Endodermal cell (in vitro differentiated cells): ENCODE measurements around the gene TGFB2. TPM values are rescaled to one million over a fixed set of nuclear protein-coding genes. Genes with fewer than 3 reads are reported as not detected.

Experiments used
- DNase-seq: peaks from one replicate; pipeline ENCODE4 v3.0.0-alpha.2; 2017
- H3K27ac ChIP-seq: 2 replicates; pipeline ENCODE4 v1.5.1; 2013; ENCODE audit warnings: mild to moderate bottlenecking, low read depth, low read length, moderate library complexity
- H3K27me3 ChIP-seq: 2 replicates; pipeline ENCODE4 v1.6.1; 2013; ENCODE audit warnings: mild to moderate bottlenecking, low read length, moderate library complexity; ENCODE audit not compliant: insufficient read depth, control insufficient read depth, poor library complexity, severe bottlenecking
- H3K36me3 ChIP-seq: 2 replicates; pipeline ENCODE4 v1.7.0; 2013; ENCODE audit warnings: mild to moderate bottlenecking, low read length, moderate library complexity; ENCODE audit not compliant: control insufficient read depth, insufficient read depth
- H3K4me1 ChIP-seq: one replicate; pipeline ENCODE4 v1.7.0; 2013; ENCODE audit warnings: low read length; ENCODE audit not compliant: control insufficient read depth, insufficient read depth
- H3K4me3 ChIP-seq: 2 replicates; pipeline ENCODE4 v1.5.1; 2013; ENCODE audit warnings: mild to moderate bottlenecking, low read length, moderate library complexity
- H3K9ac ChIP-seq: 2 replicates; pipeline ENCODE4 v1.6.1; 2013; ENCODE audit warnings: mild to moderate bottlenecking, low read length, moderate library complexity; ENCODE audit not compliant: poor library complexity, severe bottlenecking; ENCODE audit errors: extremely low read depth
- H3K9me3 ChIP-seq: 2 replicates; pipeline ENCODE4 v1.6.1; 2013; ENCODE audit warnings: mild to moderate bottlenecking, low read length, moderate library complexity; ENCODE audit not compliant: control insufficient read depth
- H3K27ac Mint-ChIP-seq: 2 replicates; pipeline ENCODE4 v1.8.0; 2020; ENCODE audit warnings: mixed read lengths
- H3K27me3 Mint-ChIP-seq: 2 replicates; pipeline ENCODE4 v1.8.0; 2021; ENCODE audit warnings: mild to moderate bottlenecking, mixed read lengths; ENCODE audit not compliant: insufficient read depth
- H3K36me3 Mint-ChIP-seq: 2 replicates; pipeline ENCODE4 v1.8.0; 2020; ENCODE audit warnings: low read depth, mixed read lengths
- H3K4me1 Mint-ChIP-seq: 2 replicates; pipeline ENCODE4 v1.8.0; 2020; ENCODE audit warnings: mixed read lengths
- H3K4me3 Mint-ChIP-seq: 2 replicates; pipeline ENCODE4 v1.8.0; 2020; ENCODE audit warnings: mild to moderate bottlenecking, moderate library complexity, mixed read lengths
- H3K9me3 Mint-ChIP-seq: 2 replicates; pipeline ENCODE4 v1.8.0; 2020; ENCODE audit warnings: mild to moderate bottlenecking, mixed read lengths
- WGBS, 2 experiments: methylation state at CpG; one replicate each; pipeline versions ENCODE4 v1.1.5 to v1.1.7; 2013; ENCODE audit warnings: missing lambda C conversion rate in 2 of 2, mixed read lengths in 1 of 2; ENCODE audit not compliant: insufficient coverage in 1 of 2, insufficient read length in 1 of 2; 5-methylcytosine and 5-hydroxymethylcytosine counted together
- total RNA-seq, 2 donors: library from RNA; stranded (reverse); fragmentation: NEBNext Ultra II Directional in 1 of 2; extraction: Animal tissue kit (Norgen Biotek cat#: 25700) in 1 of 2; gene quantifications; 2 replicates in 1 of 2; 3 replicates in 1 of 2; pipeline ENCODE4 v1.2.1, GENCODE V29; 2021
- TF ChIP-seq, protein P1 (sequence below): fragments of 200-600 bp; sonication (generic); conservative IDR thresholded peaks from 2 replicates; pipeline ENCODE4 v1.5.0; 2021; ENCODE audit warnings: antibody characterized with exemption, mild to moderate bottlenecking

Gene TGFB2
- total RNA-seq, 2 donors from 2014 or later, result 0.11 to 1.2 TPM

DNA sequence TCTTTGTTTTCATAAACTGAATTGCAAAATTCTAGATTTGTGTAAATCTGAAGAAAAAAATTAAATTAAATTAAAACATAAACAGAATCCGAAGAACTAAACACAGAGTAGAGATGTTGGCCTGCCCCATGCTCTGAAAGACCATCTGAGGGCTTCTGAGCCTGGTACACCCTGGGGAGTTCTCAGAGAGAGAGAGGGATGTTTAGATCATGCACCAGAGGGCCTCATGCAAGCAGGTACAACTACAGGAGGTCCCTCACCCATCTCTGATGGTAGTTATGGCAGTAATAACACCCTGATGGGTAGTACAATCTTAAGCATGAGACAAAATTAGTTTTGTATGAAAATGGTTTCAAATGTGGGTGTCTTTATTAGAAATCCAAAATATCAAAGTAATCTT lies 127.7 kb downstream of the TGFB2 start:
- Histone ChIP-seq H3K27ac (no peak overlapping the region), H3K36me3 (no peaks in the 10 kb centered on the region), H3K9me3 (no peaks in the 10 kb centered on the region), H3K9ac (no peak overlapping the region), H3K27me3 (no peaks in the 10 kb centered on the region), H3K4me1 (peaks cover 2% of the 10 kb centered on the region), H3K4me3 (no peak overlapping the region)
- no peaks in the 10 kb centered on the region for H3K9me3 Mint-ChIP-seq
- no peak for DNase-seq
- H3K27ac Mint-ChIP-seq, result no peak overlapping the region
- no peak overlapping the region for H3K4me3 Mint-ChIP-seq
- H3K4me1 Mint-ChIP-seq, result peaks cover 3% of the 10 kb centered on the region
- TF ChIP-seq, protein P1, sequence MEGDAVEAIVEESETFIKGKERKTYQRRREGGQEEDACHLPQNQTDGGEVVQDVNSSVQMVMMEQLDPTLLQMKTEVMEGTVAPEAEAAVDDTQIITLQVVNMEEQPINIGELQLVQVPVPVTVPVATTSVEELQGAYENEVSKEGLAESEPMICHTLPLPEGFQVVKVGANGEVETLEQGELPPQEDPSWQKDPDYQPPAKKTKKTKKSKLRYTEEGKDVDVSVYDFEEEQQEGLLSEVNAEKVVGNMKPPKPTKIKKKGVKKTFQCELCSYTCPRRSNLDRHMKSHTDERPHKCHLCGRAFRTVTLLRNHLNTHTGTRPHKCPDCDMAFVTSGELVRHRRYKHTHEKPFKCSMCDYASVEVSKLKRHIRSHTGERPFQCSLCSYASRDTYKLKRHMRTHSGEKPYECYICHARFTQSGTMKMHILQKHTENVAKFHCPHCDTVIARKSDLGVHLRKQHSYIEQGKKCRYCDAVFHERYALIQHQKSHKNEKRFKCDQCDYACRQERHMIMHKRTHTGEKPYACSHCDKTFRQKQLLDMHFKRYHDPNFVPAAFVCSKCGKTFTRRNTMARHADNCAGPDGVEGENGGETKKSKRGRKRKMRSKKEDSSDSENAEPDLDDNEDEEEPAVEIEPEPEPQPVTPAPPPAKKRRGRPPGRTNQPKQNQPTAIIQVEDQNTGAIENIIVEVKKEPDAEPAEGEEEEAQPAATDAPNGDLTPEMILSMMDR, result no peak
- 81 to 100% methylated on average over 1 of the region's 1 CpG for WGBS, 2 experiments
- no peaks in the 10 kb centered on the region for H3K36me3 Mint-ChIP-seq
- no peaks in the 10 kb centered on the region for H3K27me3 Mint-ChIP-seq

DNA sequence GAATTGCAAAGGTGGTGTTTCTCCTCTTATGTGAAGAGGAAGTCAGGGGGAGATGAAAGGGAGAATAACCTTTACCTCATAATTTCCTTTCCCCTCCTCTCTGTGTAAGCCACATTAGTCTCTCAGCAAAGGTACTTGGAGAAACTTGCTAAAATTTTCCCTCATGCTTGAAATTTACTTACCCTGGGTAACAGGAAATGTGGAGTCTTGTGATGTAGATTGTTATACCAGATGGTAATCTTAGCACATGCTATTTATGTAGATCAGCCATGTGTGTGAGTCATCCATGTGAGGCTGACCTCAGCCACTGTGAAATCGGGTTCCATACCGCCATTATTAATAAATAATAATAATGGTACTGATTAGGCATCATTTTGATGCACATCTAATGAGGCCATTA lies 128.4 kb downstream of the TGFB2 start:
- peaks cover 2% of the 10 kb centered on the region for H3K4me1 ChIP-seq
- H3K27me3 Mint-ChIP-seq, result no peaks in the 10 kb centered on the region
- no peaks in the 10 kb centered on the region for H3K36me3 ChIP-seq
- H3K9me3 ChIP-seq, result no peaks in the 10 kb centered on the region
- H3K4me3 Mint-ChIP-seq, result no peak overlapping the region
- H3K27ac ChIP-seq, result no peak overlapping the region
- H3K27ac Mint-ChIP-seq, result no peak overlapping the region
- no peaks in the 10 kb centered on the region for H3K36me3 Mint-ChIP-seq
- H3K27me3 ChIP-seq, result no peaks in the 10 kb centered on the region
- WGBS, 2 experiments, result 83% methylated on average over 1 of the region's 2 CpGs; no CpG with 5 or more reads in 1 of the 2 experiments
- TF ChIP-seq, protein P1, result no peak
- no peak overlapping the region for H3K4me3 ChIP-seq
- no peaks in the 10 kb centered on the region for H3K9me3 Mint-ChIP-seq
- no peak for DNase-seq
- no peak overlapping the region for H3K9ac ChIP-seq
- H3K4me1 Mint-ChIP-seq, result peaks cover 3% of the 10 kb centered on the region

DNA sequence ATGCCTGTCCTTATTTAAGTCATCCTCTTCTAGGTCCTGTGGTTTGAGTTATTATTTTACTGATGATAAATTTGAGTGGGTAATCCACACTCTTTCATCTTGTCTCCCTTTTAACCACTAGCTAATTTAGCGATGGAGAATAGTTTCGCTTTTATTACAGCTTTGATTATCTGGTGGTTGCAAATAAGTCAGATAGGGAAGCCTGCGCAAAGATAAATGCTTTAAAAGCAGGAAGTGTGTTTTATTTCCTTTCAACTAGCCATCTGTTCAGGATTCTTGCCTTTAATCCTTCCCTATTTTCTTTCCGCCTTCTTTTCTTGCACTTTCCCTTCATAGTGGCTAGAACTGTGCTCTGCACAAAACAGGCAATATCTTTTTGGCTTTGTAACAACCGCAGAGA lies 129.0 kb downstream of the TGFB2 start:
- Mint-ChIP-seq H3K36me3 (no peaks in the 10 kb centered on the region), H3K9me3 (no peaks in the 10 kb centered on the region), H3K27me3 (no peaks in the 10 kb centered on the region), H3K4me3 (no peak overlapping the region), H3K4me1 (peaks cover 3% of the 10 kb centered on the region), H3K27ac (no peak overlapping the region)
- H3K9ac ChIP-seq, result no peak overlapping the region
- 87 to 100% methylated on average over 2 to 5 of the region's 5 CpGs for WGBS, 2 experiments
- no peak overlapping the region for H3K27ac ChIP-seq
- peaks cover 2% of the 10 kb centered on the region for H3K4me1 ChIP-seq
- no peak for DNase-seq
- H3K36me3 ChIP-seq, result no peaks in the 10 kb centered on the region
- no peak overlapping the region for H3K4me3 ChIP-seq
- no peaks in the 10 kb centered on the region for H3K27me3 ChIP-seq
- TF ChIP-seq, protein P1, result no peak
- no peaks in the 10 kb centered on the region for H3K9me3 ChIP-seq
